Ishikawa (cell line): ENCODE data around the gene MT3.

Experiments used
- CEBPB ChIP-seq: IDR thresholded peaks from 2 replicates; pipeline ENCODE4 v1.6.1; 2012
- CREB1 ChIP-seq: IDR thresholded peaks from 2 replicates; pipeline ENCODE4 v1.6.1; 2012; ENCODE audit warnings: low read depth
- EGR1 ChIP-seq: IDR thresholded peaks from 2 replicates; pipeline ENCODE4 v1.6.1; 2012
- EP300 ChIP-seq: IDR thresholded peaks from 2 replicates; pipeline ENCODE4 v1.6.1; 2012; ENCODE audit warnings: borderline replicate concordance
- FOXM1 ChIP-seq: IDR thresholded peaks from 2 replicates; pipeline ENCODE4 v1.6.1; 2012; ENCODE audit warnings: low read depth, borderline replicate concordance
- REST ChIP-seq: IDR thresholded peaks from 2 replicates; pipeline ENCODE4 v1.6.1; 2012; ENCODE audit warnings: low read depth, mild to moderate bottlenecking
- TAF1 ChIP-seq: IDR thresholded peaks from 2 replicates; pipeline ENCODE4 v1.6.1; 2012; ENCODE audit warnings: low read depth, mild to moderate bottlenecking
- TCF12 ChIP-seq: IDR thresholded peaks from 2 replicates; pipeline ENCODE4 v1.6.1; 2012; ENCODE audit warnings: low read depth
- TEAD4 ChIP-seq: IDR thresholded peaks from 2 replicates; pipeline ENCODE4 v1.6.1; 2012
- USF1 ChIP-seq: IDR thresholded peaks from 2 replicates; pipeline ENCODE4 v1.6.1; 2012
- YY1 ChIP-seq: IDR thresholded peaks from 2 replicates; pipeline ENCODE4 v1.6.1; 2012; ENCODE audit warnings: low read depth
- ZBTB7A ChIP-seq: IDR thresholded peaks from 2 replicates; pipeline ENCODE4 v1.6.1; 2012; ENCODE audit warnings: low read depth
- TF ChIP-seq, protein P1 (sequence below): IDR thresholded peaks from 2 replicates; pipeline ENCODE4 v1.6.1; 2012

DNA sequence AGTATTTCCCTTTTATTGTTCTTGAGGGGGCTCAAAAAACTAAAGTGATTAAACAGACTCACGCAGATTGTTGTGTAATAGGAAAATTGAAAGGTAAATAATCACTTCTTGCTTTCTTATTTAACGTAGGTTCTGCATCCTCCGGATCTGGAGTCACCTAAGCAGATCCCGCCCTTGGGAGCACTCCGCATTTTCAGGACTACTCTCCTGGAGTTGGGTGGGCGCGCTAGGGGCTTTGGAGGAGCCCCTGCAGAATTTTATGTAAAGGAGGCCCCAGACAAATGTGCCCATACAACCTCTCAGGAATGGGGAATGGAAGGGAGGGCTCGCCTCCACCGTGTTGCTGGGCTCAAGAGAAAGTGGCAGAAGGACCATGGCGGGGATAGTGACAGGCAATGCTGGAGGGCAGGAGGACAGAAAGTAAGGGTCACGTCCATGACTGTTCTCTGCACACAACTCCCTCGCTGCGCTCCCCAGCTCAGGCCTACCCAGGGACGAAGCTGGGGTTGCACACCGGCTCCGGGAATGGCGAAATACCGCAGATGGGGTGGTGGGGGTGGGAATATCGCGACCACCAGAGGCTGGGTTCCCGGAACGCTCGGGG lies 27.4 kb downstream of the MT3 start:
- no peak for TF ChIP-seq CEBPB
- no peak for TF ChIP-seq EP300
- no peak for TF ChIP-seq FOXM1
- TF ChIP-seq TAF1, result no peak
- no peak for TF ChIP-seq USF1
- TF ChIP-seq YY1, result no peak
- no peak for TF ChIP-seq TCF12
- TF ChIP-seq, protein P1, sequence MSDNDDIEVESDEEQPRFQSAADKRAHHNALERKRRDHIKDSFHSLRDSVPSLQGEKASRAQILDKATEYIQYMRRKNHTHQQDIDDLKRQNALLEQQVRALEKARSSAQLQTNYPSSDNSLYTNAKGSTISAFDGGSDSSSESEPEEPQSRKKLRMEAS, result no peak
- TF ChIP-seq TEAD4, result no peak
- TF ChIP-seq REST, result no peak
- TF ChIP-seq CREB1, result no peak
- no peak for TF ChIP-seq EGR1
- no peak for TF ChIP-seq ZBTB7A
